COR-L47 (cell line): ENCODE data around the gene SRPX.

Experiments
- DNase-seq: peaks from one replicate; lab custom pipeline; 2025; lab: John Stamatoyannopoulos, UW

The SRPX gene

GRCh38 chrX:38211891-38212635, 8.6 kb downstream of the SRPX start:
- no peak for DNase-seq

- DNase-seq = no peak
Measured at GRCh38 chrX:38206542-38206941, 14.1 kb downstream of the SRPX start.

GRCh38 chrX:38206036-38206435, 14.6 kb downstream of the SRPX start:
- DNase-seq = no peak

- DNase-seq = no peak
Measured at GRCh38 chrX:38205039-38205438, 15.6 kb downstream of the SRPX start.

- no peak for DNase-seq
Measured at GRCh38 chrX:38192007-38192810, 28.5 kb downstream of the SRPX start.

- no peak for DNase-seq
Measured at GRCh38 chrX:38189431-38190250, 31.0 kb downstream of the SRPX start.

GRCh38 chrX:38183596-38183995, 37.1 kb downstream of the SRPX start:
- DNase-seq = no peak

- DNase-seq = no peak
Measured at GRCh38 chrX:38181357-38181756, 39.3 kb downstream of the SRPX start.

GRCh38 chrX:38178396-38178795, 42.3 kb downstream of the SRPX start:
- no peak for DNase-seq

- DNase-seq = peak; percentile 30
Measured at GRCh38 chrX:38175139-38175538, 45.5 kb downstream of the SRPX start.

- DNase-seq = no peak
Measured at GRCh38 chrX:38172596-38172995, 48.1 kb downstream of the SRPX start.

GRCh38 chrX:38170556-38170955, 50.1 kb downstream of the SRPX start:
- no peak for DNase-seq

GRCh38 chrX:38166478-38167083, 54.1 kb downstream of the SRPX start:
- no peak for DNase-seq

GRCh38 chrX:38165023-38165422, 55.6 kb downstream of the SRPX start:
- no peak for DNase-seq

- DNase-seq = no peak
Measured at GRCh38 chrX:38163193-38163592, 57.5 kb downstream of the SRPX start.

GRCh38 chrX:38156838-38157237, 63.8 kb downstream of the SRPX start:
- DNase-seq = no peak

GRCh38 chrX:38154818-38155217, 65.9 kb downstream of the SRPX start:
- no peak for DNase-seq

- no peak for DNase-seq
Measured at GRCh38 chrX:38154340-38154739, 66.3 kb downstream of the SRPX start.

GRCh38 chrX:38151441-38151840, 69.2 kb downstream of the SRPX start:
- no peak for DNase-seq

- DNase-seq = no peak
Measured at GRCh38 chrX:38150993-38151392, 69.7 kb downstream of the SRPX start.

GRCh38 chrX:38149016-38149415, 71.7 kb downstream of the SRPX start:
- no peak for DNase-seq

- no peak for DNase-seq
Measured at GRCh38 chrX:38142610-38143009, 78.1 kb downstream of the SRPX start.
